GM19023 (cell line): ENCODE data around the gene OLFML1.

Source experiments
- ATAC-seq: cut with Tn5 transposase; IDR thresholded peaks from one replicate; pipeline ENCODE4 v1.9.1; 2021; ENCODE audit warnings: mild to moderate bottlenecking, moderate library complexity; ENCODE audit not compliant: unreplicated experiment

OLFML1 gene

DNA sequence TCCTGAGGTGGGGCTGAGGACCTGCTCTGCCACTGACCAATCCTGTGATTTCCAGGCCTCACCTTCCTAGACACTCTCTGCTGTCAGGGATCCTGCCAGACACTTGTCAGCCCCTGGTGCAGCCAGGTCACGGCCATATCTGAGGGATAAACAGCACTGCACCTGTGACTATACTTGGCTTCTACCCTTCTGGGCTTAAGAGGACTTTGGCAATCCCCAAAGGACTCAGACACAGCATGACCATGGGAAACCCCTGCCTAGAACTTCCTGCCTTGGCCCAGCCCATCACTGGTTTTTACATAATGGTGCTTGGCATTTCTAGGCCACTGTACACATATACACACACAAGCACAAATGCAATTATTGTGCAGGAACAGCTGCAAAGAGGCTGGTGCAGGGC is 11.6 kb upstream of the OLFML1 start:
- ATAC-seq, result peak; percentile 96

DNA sequence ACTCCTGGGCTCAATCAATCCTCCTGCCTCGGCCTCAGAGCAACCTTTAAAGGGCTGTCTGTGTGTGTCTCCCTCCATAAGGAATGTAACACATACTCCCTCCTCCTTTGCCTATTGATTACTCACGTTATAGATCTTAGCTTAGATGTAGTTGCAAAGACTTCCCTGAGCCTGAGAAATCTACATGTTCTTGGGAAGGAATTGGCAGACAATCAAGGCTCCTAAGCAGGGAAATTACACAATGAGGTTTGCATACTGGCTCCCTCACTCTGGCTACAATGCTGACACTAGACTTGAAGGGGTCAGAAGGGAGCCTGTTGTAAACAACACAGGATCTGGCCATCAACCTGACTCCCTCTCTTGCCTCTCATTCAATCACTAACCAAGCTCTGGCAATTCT is 5.2 kb upstream of the OLFML1 start:
- ATAC-seq, result no peak

DNA sequence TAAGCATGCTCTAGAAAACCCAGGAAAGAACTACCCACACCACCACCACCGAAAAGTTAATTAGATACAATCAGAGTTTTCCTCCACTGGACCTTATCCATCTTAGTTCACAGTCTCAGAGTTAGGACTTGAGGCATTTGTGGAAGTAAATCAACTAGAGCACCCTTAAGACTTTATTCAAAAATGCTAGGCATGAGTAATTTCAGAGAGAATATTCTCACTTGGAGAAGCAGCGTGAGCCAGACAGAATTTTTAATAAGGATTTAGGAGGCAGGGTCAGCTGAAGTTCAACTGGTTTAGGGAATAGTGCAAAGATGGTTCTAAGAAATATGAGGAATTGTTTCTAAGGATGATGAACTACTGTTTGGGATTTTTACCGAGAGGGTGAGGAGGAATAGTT is 1.2 kb upstream of the OLFML1 start:
- no peak for ATAC-seq

DNA sequence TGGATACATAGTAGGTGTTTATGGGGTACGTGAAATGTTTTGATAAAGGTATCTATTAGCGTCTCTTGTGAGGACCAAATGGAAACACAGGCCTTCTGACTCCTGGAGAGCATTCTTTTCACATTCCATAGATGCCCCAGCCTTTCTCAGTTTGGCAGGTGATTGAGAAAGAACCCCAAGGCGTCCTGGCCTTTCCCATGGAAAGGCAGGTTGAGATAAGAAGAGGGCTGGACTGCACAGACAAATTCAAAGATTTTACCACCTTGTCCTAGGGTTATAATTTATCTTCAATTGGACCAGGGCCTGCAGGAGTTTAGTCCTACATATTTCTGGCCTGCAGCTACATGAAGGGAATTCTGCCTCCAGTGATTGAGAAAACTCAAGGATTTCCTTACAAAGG is 661 bp upstream of the OLFML1 start:
- ATAC-seq, result no peak

DNA sequence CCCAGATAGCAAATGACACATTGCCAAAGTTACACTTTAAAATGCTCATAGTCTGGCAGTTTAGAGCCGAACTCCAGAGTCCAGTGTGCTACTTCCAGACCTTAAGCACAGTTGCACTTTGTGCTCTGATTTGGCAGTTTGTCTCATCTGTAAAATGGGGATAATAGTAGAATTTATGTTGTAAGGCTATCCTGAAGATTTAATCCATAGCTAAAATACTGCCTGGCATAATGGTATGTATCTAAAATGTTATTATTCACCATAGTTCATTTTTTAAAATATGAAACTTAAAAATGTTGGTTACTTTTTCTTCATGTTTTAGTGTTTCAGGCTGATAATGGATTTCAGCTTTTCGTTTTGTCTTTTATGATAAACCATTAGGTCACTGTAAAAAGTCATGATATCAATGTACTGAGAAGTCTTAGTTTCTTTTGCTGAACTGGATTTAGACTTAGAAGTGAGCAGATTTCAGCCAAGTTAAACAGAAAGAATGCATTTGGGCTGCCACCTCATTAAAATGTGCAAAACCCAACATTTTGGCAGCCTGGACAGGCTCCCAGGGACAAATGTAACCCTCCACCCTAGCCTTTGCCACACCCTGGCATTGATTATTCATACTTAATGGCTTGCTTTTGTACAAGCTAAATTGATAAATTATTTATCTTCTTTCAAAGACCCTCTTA is 933 bp downstream of the OLFML1 start:
- ATAC-seq, result no peak

DNA sequence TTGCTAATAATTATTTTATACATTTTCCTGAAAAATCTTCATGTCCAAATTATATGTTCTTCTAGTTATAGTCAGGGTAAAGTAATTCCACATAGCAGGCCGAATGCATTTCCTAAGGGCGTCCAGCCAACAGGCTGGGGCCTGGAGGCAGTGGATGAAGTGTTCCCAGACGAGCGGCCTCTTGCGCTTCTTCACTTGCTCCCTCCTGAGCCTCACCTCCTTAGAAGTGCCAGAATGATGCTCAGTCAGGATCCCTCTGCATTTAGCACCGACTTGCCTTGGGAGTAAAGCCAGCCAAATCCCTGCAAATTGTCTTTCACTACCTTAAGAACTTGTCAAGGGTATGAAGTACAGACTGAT is 1.5 kb downstream of the OLFML1 start:
- ATAC-seq, result no peak

DNA sequence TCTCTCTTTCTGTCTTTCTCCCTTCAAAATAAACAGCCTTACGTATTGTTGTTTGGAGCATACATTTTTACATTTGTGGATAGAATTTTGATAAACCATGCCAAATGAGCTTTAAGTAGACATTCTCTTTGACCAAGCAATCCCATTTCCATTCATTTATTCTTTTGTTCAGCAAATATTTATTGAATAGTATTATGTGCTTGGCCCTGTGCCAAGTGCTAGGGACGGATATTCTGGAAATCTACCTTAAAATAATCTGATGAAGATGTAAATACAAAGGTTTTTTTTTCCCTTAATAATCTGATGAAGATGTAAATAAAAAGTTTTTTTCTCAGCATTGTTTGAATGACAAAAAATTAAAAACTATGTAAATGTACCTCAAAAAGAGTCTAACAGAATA is 2.1 kb downstream of the OLFML1 start:
- ATAC-seq, result no peak

DNA sequence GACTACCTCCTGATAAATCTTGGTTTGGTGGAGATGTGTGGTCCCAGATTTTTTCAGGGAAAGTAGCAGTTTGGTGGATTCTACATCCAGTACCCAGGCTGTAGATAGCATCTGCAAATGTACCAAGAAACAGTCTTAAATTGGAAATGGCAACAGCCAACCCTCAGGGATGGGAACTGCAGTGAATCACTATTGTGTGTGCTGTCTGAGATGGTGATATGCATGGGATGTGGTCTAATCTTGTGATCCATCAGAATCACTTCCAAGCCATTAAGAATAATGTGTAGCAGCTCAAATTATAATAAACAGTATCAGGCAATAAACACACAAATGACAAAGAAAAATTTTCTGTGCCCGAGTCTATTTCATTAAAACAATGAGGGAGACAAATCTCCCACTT is 3.4 kb downstream of the OLFML1 start:
- no peak for ATAC-seq

DNA sequence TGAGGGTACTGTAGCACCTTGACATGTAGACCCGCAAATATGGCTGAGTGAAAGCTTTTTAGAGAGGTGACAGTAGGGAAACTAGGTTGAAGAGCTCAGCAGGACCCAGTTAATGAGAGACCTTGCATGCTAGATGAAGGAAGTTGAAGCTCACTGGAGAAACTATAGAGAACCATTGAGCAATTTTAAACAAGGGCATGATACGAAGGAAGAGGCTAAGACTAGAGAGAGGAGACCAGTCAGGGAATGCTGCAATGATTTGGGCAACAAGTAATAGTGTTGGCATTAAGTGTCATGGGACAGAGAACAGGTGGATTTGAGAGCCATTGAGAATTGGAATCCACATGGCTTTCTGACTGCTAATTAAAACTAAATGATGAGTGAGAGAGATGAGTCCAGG is 4.1 kb downstream of the OLFML1 start:
- no peak for ATAC-seq

DNA sequence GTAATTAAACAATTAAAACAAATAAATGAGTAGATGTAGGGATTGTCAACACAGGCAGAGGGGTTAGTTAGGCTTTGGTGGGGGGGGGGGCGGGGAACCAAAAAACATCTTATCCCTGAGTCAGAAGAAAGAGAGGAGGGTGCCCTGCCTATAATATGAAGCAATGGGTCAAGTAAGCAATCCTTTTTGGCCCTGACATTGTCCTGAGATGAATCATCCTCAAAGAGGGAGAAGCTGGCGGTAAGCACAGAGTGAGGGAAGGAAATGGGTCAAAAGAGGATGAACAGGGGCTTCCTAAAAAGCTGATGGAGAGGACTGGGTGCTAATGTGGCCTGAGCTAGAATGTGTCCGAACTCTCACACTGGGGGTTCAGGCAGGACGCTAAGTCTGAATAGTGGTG is 4.7 kb downstream of the OLFML1 start:
- ATAC-seq, result no peak

DNA sequence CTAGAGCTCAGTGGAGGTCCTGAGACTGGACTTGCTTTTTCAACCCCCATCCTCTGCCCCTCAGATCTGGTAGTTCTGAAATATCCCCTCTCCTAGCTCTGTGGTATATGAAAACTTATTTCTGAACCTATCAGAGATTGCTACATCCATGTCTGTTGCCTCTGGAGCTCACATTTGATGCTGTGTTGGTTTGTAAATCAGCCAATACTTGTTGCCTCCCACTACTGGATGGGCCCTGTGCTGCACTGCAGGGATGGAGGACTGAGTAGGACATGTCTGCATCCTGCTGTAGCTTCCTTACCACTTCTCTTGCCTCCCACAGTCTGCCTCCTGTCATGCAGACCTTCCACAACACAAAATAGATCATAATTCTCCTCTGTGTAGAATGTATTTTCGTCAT is 5.2 kb downstream of the OLFML1 start:
- ATAC-seq, result no peak

DNA sequence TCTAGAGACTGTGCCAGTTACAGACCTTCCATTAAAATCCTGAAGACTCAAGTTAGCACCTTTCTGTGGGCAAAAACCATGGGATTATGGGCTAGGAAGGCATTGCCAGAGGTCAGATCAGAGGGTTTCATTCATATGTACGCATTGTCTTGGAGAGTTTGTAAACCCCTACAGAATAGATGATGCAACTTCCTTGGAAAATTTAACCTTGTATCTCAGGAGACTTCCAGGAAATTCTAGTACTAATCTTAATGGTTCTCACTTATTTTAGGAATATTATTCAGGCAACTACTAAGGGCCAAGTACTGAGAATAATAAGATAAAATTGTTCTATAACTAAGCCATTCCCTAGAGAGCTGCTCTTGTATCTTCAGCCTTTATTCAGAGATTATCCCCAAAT is 6.9 kb downstream of the OLFML1 start:
- ATAC-seq, result no peak

DNA sequence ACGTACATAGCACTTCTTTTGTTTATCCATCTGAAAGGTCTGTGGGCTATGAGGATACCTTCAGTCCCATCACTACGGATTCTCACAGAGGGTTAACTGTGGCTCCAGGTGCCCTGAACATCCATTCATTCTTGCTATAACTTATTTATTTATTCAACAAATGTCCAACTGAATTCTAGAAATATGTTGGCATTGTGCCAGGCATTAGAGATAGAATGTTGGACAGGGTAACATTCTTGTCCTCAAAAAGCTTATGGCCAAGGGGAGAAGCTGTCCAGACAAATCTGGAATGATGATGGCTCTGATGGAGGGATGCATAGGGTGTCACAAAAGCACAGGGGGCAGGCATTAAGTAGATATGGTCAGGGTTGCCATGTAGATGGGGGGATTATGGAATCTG is 8.4 kb downstream of the OLFML1 start:
- ATAC-seq, result no peak

DNA sequence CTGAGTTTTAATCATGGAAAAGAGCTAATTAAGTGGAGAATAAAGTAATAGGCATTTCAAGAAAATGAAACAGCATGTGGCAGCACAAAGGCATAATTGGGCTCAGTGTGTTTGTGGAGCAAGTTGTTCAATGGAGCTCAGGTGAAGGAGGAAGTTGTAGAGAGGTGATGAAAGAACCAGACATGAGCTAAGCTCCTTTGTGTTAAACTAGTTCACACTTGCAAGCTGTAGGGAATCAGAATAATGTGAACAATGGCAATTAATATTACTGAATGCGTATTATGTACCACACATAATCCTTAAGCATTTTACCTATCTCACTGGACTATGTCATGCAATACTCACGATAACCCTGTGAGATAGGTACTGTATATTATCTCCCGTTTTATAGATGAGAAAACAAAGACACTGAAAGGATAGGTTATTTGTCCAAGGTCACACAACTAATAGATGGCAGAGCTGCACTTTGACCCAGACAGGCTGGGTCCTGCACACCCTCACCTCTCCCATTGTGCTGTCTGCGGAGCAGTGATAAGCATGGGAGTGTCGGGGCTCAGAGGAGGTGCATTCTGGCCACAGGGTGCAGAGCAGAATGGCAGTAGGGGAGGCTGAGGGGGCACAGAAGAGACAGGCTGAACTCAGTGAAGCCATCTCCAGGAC is 8.9 kb downstream of the OLFML1 start:
- ATAC-seq, result no peak

DNA sequence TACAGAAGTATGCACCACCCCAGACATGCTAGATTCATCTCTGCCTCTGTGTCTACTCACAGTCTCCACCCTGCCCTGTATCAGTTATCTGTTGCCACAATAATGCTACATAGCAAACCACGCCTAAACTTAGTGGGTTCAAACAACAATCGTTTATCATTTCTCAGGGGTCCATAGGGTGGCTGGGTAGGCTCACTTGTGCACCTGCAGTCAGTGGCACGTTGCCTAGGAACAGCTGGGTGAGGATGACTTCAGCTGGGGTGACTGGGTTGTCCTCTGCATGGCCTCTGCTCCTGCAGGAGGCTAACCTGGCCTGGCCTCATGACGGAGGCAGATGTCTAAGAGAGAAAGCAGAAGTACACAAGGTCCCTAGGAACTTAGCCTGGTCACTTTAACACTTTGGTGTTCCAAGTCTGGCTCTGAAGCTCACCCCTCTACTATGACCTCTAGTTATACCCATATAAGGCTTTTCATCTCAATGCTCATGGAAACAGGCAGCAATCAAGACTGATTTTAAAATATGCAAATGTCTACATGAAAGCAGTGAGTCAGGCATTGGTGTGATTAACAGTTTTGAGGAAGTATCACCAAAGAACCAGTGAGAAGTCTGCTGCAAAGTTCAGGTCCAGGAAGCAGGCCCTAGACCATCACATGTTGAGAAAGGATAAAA is 10.7 kb downstream of the OLFML1 start:
- ATAC-seq, result peak; percentile 84

DNA sequence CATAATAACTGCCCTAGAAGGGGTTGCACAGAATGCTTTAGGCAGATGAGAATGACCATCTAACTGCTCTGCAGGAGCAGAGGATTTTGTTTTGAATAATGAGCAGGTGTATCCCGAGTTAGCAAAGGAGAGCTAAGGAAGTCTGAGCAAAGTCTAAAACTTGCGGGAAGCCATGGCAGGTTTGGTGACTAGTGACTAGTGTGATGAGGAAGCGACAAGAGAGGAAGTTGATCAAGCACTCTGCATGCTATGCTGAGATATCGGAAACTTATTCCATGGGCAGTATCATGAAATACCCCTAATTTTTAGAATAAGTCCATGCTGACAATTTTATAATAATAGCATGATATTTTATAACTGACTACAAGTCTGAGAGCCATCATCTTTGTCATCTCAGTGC is 12.9 kb downstream of the OLFML1 start:
- ATAC-seq, result no peak

DNA sequence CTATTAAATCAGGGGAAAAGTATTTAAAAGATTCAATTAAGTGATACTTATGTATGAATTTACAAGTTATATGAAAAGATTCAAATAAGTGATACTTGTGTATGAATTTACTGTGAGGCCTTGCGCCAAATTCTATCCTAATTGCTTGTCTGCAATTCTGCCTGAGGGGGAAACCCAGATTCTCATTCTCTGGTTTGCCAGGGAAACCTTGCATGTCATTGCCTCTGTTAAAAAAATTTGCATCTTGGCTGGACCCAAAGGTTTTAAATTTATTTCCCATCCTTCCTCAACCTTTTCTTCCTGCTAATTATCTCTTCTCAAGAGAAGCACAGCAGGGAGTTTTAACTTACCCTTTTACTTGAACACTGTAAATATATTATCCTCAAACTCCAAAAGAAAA is 13.8 kb downstream of the OLFML1 start:
- ATAC-seq, result no peak

DNA sequence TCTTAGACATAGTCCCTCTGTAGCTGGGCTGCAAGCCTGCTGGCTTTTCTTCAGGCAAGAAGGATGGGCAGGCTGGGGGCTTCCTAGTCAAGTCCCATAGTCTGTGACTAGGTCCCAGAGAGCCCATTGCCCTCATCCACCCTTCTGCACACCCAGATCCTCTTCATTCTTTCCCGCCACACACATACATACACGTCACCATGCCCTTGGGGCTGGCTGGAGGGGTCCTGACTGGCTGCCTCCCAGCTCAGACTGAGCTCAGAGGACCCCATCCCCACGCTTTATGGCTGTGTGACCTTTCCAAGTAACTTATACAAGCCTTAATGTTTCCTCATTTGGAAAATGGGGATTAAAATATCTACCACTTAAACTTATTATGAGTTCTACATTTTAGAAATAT is 14.9 kb downstream of the OLFML1 start:
- no peak for ATAC-seq

DNA sequence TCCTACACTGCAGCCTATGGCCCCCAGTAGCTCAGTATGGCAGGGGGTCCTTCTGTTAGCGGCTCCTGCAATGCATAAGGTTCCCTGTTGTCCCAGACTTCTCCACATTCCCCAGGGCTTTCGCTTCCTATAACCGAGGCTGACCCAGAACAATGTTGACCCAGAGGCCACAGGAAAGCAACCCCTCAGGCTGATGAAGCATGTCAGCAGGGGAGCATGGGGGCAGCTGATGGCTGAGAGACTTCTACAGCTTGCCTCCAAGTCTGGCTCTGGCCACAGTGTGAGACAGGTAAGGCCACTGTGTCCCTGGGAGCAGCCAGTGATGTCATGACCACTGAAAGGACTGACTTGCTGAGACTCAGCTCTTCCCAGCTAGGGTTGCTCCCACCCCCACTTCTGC is 15.9 kb downstream of the OLFML1 start:
- ATAC-seq, result no peak

DNA sequence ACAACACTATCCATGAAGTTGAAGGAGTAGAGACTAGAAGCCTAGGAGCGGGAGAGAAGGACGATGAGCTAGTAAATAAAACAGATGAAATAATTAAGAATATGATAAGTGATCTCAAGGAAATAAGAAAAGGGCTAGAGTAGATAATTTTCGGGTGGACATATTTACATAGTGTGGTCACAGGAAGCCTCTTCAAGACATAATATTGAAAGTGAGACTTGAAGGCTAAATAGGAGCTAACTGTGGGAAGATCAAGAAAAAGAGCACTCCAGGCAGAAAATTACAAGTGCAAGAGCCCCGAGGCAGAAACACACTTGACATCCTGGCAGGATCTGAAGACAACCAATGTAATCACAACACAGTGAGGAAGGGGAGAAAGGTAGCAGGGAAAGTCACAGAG is 16.6 kb downstream of the OLFML1 start:
- ATAC-seq, result no peak

DNA sequence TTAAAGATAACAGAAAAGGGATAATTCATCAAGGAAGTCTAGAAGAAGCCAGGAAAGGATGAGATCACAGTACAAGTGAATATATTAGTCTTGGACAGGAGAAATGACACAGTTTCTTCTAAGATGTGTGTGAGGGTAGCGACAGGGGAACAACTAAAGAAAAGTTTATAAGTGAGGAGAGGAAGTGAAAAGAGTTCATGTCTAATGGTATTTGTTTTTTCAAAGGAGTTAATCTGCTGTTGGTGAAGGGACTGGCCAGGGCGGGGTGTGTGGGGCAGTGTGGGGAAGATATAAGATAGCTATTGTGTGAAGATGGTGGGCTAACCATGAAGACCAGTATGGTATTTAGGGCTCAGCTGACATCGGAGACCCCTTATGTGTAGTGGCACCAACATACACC is 20.9 kb downstream of the OLFML1 start:
- no peak for ATAC-seq

DNA sequence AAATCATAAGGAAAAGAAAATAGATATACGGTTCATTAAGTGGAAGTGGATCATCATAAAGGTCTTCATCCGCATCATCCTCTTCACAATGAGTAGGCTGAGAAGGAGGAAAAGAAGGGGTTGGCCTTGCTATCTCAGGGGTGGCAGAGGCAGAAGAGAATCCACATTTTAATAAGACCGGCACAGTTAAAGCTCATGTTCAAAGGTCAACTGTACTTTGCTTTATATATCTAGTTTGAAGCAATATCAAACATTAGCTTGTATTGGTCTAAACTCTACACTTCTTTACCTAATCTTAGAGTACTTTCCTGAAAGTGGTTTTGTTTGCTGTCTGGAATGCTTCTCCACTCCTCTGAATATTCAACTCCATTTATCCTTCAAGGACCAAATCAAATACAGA is 22.8 kb downstream of the OLFML1 start:
- ATAC-seq, result no peak

DNA sequence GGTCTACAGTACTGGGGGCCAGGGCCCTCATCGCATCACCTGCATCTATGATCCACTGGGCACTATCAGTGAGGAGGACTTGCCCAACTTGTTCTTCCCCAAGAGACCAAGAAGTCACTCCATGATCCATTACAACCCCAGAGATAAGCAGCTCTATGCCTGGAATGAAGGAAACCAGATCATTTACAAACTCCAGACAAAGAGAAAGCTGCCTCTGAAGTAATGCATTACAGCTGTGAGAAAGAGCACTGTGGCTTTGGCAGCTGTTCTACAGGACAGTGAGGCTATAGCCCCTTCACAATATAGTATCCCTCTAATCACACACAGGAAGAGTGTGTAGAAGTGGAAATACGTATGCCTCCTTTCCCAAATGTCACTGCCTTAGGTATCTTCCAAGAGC is 24.7 kb downstream of the OLFML1 start:
- ATAC-seq, result no peak
